ENCODE results near the gene SURF2.

- TF ChIP-seq POLR2AphosphoS5 (IDR thresholded peaks at IDR 0.05; ENCODE audit: low read depth, low read length) (no peak), POLR2A (IDR thresholded peaks at IDR 0.05; ENCODE audit: low read depth, low read length) (no peak), TAF1 (IDR thresholded peaks at IDR 0.05; ENCODE audit: low read depth, low read length) (no peak), SPI1 (IDR thresholded peaks at IDR 0.05; ENCODE audit: low read depth, low read length) (no peak)
Observed at GRCh38 chr9:133368249-133368881, 12.0 kb downstream of the SURF2 start.
